IPS DF 19.7 (cell line): ENCODE results near the gene KRTAP13-1.
A peak's percentile ranks its signal among the peaks of the same experiment; 100 is the strongest.

ENCODE experiments used
- DNase-seq: peaks from one replicate; pipeline ENCODE4 v3.0.0-alpha.2; 2013; ENCODE audit warnings: low read depth, low spot score

Gene KRTAP13-1, protein sequence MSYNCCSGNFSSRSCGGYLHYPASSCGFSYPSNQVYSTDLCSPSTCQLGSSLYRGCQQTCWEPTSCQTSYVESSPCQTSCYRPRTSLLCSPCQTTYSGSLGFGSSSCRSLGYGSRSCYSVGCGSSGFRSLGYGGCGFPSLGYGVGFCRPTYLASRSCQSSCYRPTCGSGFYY

DNA sequence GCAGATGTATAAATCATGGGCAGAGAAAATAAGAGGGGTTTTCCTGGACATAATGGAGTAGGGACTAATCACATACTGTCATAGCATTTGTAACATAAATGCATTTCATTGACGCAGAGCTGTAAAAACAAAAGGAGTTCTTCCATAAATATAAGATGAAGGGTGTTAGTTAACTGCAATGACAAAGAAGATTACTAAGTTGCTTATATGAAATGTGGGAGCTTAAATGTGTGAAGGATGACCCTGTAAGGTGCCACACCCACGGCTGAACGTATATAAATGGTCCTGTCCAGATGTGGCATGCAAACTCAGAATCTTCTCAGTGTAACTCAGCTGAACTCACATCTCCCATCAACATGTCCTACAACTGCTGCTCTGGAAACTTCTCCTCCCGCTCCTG lies at the start of gene KRTAP13-1:
Gene KRTAP13-1 (plus strand): TSS at position 301 of the 400 bp plus-strand sequence. CDS start 56 bp downstream, at position 357.
- DNase-seq = no peak

DNA sequence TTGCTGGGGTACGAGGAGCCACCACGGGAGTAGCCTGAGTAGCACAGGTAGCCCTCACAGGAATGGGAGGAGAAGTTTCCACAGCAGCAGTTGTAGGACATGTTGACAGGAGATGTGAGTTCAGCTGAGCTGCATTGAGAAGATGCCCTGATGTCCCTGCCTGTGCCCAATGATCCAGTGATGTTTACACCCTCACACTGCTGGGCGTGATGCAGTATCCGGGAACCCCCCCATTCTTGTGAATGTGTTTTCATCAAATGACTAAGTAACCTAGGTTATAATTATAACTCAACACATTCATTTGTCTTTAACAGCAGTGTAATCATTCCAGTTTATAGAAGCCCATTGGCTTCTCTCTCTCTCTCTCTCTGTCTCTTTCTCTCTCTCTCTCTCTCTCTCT lies 47.3 kb upstream of the KRTAP13-1 start, which contains the start of gene KRTAP23-1:
Gene KRTAP23-1 (minus strand): TSS at position 101 of the 400 bp plus-strand sequence. CDS start 0 bp downstream, at position 101.
- no peak for DNase-seq

DNA sequence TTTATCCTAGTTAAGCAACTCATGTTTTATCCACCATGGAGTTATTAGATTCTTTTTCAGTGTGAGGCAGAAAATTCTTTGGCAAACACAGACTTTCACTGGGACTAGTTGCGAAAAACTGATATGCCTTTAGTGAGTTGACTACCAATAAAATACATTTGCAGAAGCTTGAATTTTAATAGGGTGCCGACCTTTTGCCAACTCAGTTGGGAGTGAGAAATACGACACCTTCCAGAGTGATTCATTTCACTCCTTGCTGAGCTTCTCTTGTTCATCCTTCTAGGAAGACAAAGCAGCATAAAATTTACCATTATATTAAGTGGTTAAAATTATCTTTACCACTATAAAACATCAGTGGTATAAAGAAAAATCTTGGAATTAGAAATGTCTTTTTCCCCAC lies 46.3 kb upstream of the KRTAP13-1 start:
- no peak for DNase-seq

DNA sequence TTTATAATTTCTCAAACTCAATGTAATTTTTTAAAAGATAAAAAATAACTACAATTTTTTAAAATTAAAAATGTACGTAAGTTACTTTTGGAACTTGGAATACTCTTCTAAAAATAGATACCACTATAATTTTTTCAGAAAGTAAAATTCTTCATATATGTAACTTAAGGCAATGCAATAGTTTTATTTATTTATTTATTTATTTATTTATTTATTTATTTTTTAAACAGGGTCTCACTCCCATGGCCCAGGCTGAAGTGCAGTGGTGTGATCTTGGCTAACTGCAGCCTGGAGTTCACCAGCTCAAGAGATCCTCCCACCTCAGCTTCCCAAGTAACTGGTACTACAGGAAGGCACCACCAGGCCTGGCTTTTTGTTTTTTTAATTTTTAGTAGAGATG lies 44.3 kb upstream of the KRTAP13-1 start:
- no peak for DNase-seq

DNA sequence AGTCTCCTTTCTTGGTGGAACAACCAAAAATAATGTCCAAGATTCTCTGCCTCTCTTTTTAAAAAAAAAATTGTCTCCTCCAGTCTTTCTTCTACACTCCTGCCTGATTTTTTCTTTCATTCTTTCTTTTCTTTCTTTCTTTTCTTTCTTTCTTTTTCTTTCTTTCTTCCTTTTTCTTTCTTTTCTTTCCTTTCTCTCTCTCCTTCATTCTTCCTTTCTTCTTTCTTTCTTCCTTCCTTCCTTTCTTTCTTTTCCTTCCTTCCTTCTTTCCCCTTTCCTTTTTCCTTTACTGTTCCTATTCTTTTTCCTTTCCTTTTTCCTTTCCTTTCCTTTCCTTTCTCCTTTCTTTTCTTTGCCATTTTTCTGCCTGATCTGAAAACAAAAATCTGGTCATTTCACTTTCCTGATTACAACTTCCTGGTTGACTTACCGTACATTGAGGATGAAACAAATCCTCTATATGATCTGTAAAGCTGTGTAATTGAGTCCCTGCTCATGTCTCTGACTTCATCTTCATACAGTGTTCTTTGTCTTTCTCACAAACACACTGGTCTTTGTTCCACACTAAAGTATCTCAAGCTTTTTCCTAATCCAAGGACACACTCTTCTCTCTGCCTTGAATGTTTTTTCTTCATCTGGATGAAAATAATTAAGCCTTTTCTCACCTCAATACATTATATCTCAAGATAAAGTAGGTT lies 41.4 kb upstream of the KRTAP13-1 start:
- no peak for DNase-seq

DNA sequence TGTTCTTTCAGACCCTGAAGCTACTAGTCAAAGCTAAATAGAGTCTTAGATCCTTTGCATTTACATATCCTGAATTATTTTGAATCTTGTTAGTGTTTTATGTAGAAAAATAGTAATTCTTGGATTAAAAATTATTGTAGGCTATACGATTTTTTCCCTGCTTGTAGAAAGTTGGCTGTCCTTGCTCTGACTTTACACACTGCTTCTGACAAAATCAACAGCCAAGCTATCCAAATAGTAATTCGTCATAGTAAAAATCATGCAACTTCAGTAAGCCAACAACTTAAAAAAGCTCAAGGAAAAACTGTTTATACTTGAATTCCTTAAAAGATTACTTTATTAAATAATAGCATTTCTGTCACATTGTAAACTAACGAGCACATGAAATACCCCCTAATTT lies 39.9 kb upstream of the KRTAP13-1 start:
- DNase-seq = no peak

DNA sequence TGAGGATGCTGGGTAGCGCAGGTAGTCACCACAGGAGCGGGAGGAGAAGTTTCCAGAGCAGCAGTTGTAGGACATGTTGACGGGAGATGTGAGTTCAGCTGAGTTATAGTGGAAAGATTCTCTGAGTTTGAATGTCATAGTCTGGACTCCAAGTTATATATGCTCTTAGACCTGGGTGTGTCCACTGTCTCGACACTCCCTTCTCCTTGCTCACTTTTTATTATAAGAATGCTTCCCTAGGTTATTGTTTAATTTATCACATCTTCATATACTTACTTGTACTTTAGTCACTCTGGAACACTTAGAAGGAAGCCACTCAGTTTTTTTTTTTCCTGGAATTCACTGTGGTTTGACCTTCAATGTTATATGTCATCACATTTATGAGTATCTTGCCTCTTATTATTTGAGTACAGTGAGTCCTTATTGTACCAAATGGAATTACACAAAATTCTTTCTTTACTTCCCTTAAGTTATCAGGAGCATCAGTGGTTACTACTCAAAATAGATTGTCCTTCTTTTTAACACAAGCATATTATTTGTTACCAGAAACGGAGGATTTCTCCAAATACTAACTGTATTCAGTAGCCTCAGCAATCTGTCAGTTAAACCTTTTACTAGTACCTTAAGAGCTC lies 23.6 kb upstream of the KRTAP13-1 start, which contains the start of gene KRTAP13-2:
Gene KRTAP13-2 (minus strand): TSS at position 133 of the 632 bp plus-strand sequence. CDS start 58 bp downstream, at position 75.
- DNase-seq = no peak

DNA sequence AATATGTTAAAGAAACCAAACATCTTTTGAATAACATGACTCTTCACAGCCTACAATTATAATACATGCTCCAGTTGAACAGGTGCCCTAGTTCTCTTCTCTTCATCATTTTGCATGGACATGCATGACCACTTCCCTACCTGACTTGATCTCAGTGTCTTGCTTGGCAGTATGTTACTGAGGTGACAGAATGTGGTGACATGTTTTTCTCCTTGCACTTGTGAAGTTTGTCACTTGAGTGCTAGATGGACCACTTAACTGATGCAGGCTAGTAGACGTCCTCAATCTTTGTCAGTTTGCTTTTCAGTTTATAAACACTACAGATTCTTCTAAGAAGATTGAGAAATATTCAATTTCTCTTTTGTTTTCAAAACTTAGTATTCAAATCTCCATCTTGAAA lies 13.6 kb upstream of the KRTAP13-1 start:
- DNase-seq = no peak

DNA sequence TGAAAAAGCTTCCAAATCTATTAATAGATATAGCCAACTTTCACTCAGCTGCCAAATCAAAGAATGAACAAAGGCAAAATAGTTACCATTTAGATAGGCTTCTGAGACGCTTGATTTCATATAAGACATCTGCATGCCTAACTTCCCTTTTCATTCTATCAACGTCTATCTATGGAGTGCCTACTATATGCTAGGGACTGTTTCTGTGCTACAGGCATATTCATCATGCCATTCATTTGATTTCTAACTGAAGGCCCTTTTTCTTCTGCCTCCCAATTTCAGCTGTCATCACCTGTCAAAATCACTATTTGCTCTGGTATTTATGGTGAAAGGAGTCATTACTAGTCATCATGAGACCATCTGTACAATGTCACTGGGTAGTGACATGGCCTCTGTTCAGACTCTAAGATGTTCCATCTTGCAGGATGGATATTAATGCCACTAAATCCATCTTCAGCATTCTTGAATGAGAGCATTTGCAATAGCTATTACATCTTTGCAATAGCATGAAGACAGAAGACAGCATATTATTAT lies 4.3 kb upstream of the KRTAP13-1 start:
- no peak for DNase-seq

DNA sequence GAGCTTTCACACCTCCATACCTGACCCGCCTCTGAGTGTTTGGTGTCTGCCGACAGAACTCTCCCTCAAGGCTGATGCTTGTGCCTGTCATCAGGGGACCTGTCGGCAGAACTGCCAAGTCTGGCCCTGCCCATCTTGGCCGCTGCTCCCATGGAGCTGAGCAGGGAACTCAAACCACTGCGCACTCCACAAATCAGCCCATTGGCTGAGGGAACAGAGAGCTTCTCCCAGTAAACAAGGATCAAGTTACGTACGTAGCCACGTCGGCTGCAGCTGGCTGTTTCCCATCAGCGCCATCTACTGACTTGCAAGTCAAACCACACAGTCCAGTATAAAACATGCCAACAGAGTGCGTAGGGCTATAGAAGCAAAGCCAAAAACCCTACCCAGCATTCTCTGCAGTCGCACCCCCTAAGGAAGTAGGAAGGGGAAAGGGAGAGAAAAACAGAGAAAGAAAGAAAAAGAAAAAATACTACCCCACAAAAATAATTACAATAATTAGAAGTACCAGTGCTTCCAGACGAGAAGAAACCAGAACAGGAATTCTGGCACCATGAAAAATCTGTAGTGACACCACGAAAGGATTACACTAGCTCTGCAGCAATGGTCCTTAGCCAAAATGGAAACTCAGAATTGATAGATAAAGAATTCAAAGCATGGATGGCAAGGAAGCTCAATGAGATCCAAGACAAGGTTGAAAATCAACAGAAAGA lies 13.1 kb downstream of the KRTAP13-1 start:
- peak; percentile 81 for DNase-seq

DNA sequence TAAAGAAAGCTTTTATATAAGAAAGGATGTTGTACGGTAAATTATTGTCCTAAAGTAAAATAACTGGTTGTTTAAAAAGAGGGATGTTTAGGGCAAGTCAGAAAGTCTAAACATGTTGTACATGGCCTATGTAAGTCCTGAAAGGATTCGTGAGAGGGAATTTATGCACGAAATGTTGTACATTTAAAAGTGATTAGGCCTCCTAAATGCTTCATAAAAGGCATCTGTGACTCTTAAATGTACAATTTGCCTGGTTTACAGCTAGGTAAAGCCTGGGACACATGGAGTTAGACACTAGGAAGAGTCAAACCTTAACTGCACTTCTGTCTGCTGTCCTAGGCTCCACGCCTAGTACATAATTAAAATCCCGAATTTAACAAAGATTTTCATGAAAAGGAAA lies 20.2 kb downstream of the KRTAP13-1 start:
- no peak for DNase-seq

DNA sequence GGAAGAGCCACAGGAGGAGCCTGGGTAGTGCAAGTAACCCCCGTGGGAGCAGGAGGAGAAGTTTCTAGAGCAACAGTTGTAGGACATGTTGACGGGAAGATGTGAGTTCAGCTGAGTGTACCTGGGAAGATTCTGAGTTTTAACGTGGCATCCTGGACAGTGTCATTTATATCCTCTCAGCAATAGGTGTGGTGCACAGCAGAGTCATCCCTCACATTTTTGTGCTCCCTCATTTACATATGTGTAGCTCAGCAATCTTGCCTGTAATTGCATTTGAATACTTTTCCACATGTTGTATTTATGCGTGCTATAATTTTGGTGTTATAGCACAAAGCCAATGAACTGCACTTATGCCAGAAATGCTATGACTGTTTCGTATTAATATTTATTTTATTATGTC lies 30.0 kb downstream of the KRTAP13-1 start, which contains the start of gene KRTAP13-3:
Gene KRTAP13-3 (minus strand): TSS at position 101 of the 400 bp plus-strand sequence. CDS start 14 bp downstream, at position 87.
- no peak for DNase-seq

DNA sequence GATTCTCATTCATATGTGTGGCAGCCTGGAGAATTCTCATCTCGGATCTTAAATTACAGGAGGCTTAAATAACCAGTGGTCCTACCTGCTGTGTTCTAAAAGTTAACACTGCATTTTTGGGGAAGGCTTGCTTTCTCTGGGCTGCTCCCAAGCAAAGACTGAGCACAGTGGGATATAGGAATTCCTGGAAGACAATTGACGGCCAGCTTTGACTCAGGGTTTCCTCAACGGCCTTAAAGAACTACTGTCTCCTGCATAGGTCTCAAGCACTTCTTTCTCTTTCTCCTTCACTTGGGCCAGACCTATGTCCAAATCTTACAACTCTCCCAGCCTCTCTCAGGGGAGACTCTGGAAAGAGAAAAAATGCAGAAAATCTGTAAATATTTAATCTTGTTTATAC lies 30.9 kb downstream of the KRTAP13-1 start:
- no peak for DNase-seq

DNA sequence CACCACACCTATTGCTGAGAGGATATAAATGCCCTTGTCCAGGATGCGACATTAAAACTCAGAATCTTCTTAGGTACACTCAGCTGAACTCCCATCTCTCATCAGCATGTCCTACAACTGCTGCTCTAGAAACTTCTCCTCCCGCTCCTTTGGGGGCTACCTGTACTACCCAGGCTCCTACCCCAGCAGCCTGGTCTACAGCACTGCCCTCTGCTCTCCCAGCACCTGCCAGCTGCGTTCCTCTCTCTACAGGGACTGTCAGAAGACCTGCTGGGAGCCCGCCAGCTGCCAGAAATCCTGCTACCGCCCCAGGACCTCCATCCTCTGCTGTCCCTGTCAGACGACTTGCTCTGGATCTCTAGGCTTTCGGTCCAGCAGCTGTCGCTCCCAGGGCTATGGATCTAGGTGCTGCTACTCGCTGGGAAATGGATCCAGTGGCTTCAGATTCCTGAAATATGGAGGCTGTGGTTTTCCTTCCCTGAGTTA lies 34.4 kb downstream of the KRTAP13-1 start, which contains the start of gene KRTAP13-4:
Gene KRTAP13-4 (plus strand): TSS at position 51 of the 486 bp plus-strand sequence. CDS start 56 bp downstream, at position 107.
- no peak for DNase-seq

DNA sequence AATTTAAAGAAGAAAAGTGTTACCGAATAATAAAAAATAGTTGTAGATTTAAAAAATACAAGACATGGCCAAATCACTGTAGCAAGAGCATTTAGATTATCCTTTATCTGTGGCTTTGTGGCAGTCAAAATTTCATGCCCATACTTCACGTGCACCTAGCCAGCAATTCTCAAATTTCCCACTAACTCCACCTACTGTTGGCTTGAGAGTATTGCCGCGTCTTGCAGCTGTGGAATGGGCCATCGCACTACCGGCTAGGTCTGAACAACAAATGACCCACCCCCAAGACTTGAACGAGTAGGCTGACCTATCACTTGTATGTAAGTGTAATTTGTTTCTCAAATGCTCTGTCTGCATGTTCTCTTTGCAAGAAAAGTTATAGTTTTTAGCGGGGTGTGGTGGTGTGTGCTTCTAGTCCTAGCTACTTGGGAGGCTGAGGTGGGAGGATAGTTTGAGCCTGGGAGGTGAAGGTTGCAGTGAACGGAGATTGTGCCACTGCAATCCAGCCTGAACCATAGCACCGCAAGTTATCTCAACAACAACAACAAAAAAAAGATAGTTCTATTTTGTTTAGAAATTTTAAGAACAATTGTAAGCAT lies 38.3 kb downstream of the KRTAP13-1 start:
- DNase-seq = no peak

DNA sequence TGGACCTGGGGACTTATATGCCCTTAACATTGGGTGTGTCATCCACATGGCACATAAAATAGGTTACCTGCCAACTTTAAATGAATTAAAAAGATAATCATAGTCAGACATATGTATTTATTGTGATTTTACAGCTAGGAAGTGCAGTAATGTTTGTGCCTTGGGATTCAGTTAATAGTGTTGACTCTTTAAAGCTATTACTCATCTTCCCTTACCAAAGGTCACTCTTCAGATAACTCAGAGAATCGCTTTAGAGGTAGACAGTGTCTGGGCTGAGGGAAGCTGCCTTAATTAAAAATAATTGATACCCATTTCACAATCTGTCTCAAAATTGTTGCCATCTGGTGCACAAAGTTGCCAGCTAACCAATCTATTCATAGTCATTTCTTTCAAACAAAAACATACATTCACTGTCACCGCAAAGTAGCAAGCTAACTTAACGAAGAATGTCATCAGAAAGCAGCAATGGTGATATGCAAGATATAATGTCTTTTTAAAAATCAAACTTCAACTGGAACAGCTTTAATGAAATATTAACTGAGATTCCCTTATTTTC lies 41.3 kb downstream of the KRTAP13-1 start:
- DNase-seq = no peak

DNA sequence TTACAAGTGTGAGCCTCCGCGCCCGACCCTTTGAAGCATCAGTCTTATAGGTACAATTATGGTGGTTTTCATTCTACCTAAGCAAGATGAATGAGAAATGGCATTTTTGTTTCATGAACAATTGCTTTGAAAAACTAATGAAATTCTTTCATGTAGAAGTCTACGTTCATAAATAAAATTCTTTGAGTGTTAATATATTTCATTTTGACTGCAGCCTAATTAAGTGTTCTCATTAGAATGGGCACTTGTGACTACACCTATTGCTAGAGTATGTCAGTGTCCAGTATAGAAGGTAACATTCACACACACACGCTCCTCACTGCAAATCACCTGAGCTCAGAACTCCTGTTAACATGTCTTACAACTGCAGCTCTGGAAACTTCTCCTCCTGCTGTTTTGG lies 44.1 kb downstream of the KRTAP13-1 start, which contains the start of gene KRTAP15-1:
Gene KRTAP15-1 (plus strand): TSS at position 301 of the 400 bp plus-strand sequence. CDS start 53 bp downstream, at position 354.
- DNase-seq = no peak

DNA sequence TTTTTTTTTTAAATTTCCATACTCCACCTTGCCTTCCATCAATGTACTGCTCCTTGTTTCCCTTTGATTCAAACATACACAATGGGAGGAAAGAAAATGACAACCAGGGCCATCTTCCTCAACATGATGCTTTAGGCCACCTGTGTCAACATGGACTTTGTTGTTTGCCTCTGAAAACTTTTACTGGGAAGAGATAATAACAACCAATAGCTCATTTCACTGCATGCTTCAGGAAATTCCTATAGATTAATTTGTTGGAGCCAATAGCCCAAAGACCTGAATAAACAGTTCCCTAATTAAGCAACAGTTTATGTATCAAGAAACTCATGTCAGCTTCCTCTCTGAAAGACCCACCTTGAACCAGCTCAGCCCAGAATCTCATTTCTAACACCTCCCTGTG lies 47.4 kb downstream of the KRTAP13-1 start:
- no peak for DNase-seq

DNA sequence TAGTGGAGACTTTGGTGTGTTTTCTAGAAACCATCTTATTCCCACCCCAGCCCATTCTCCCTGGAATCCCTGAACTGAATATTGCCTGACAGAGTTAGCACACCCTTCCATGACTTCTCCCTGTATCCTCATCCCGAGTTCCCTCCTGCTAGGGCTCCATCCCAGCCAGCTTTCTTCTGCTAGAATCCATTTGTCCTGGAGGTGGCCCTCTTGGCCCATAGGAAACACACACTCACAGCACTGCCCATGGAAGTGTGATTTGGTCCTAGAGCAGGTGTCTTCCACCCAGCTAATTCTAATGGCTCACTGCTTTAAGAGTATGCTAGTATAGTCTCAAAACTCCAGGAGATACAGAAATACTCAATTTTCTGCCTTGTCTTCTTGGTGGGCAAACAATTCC lies 48.4 kb downstream of the KRTAP13-1 start:
- no peak for DNase-seq
